ENCODE data around the gene SLC36A3.
"Not testable (repeated sequence)": the region's sequence is repeated elsewhere in the genome, so short reads cannot be mapped to it uniquely, and the experiment has no call there.

DNA sequence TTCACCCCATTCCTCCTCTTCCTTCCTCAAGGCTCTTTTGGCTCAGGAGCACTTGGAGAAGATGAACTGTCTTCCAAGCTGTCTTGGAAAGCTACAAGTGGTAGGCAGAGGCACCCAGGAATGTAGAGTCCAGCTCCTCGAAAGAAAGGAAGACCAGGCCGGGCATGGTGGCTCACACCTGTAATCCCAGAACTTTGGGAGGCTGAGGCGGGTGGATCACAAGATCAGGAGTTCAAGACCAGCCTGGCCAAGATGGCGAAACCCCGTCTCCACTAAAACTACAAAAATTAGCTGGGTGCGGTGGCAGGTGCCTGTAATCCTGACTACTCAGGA is 68.4 kb downstream of the SLC36A3 start:
- not testable (repeated sequence) for TF ChIP-seq NRF1 (IDR thresholded peaks at IDR 0.05; ENCODE audit: low read depth, low read length); EZH2 (IDR thresholded peaks at IDR 0.05; ENCODE audit: low read depth, low read length, severe bottlenecking); JUND (IDR thresholded peaks at IDR 0.05; ENCODE audit: low read length)
- TF ChIP-seq, protein P1, sequence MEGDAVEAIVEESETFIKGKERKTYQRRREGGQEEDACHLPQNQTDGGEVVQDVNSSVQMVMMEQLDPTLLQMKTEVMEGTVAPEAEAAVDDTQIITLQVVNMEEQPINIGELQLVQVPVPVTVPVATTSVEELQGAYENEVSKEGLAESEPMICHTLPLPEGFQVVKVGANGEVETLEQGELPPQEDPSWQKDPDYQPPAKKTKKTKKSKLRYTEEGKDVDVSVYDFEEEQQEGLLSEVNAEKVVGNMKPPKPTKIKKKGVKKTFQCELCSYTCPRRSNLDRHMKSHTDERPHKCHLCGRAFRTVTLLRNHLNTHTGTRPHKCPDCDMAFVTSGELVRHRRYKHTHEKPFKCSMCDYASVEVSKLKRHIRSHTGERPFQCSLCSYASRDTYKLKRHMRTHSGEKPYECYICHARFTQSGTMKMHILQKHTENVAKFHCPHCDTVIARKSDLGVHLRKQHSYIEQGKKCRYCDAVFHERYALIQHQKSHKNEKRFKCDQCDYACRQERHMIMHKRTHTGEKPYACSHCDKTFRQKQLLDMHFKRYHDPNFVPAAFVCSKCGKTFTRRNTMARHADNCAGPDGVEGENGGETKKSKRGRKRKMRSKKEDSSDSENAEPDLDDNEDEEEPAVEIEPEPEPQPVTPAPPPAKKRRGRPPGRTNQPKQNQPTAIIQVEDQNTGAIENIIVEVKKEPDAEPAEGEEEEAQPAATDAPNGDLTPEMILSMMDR (IDR thresholded peaks at IDR 0.05; ENCODE audit: control extremely low read depth in 1 of 3, insufficient read depth in 1 of 3, low read depth in 1 of 3, low read length in 3 of 3) = not testable (repeated sequence)

Measured in H1 (cell line).